Transverse colon (tissue), 3 donors: ENCODE data around the gene KREMEN2.

Experiments
- CTCF ChIP-seq, 5 experiments: fragments of 200-600 bp in 3 of 5; fragments of 450-650 bp in 2 of 5; sonication (generic) in 3 of 5; IDR thresholded peaks; 1 replicate in 2 of 5; 2 replicates in 3 of 5; pipeline ENCODE4 v1.5.1; 2016 to 2017; ENCODE audit warnings: antibody characterized with exemption in 5 of 5, inconsistent platforms in 3 of 5, mild to moderate bottlenecking in 2 of 5, moderate library complexity in 1 of 5
- EP300 ChIP-seq: sonication (generic); formaldehyde crosslinking; IDR thresholded peaks from one replicate; pipeline ENCODE4 v1.6.1; 2017; ENCODE audit warnings: antibody characterized with exemption, low read depth
- POLR2A ChIP-seq: fragments of 450-650 bp; IDR thresholded peaks from one replicate; pipeline ENCODE4 v1.6.1; 2016; ENCODE audit warnings: antibody characterized with exemption, mild to moderate bottlenecking, moderate library complexity

- TF ChIP-seq CTCF (IDR thresholded peaks at IDR 0.05) (no peak), POLR2A (no peak), EP300 (no peak)
Observed at GRCh38 chr16:2953706-2954627, 10.1 kb upstream of the KREMEN2 start.
